ENCODE results near the gene BANF1. TPM values are rescaled to one million over a fixed set of nuclear protein-coding genes. Genes with fewer than 3 reads are reported as not detected.
"Not testable (repeated sequence)": the region's sequence is repeated elsewhere in the genome, so short reads cannot be mapped to it uniquely, and the experiment has no call there.

BANF1 gene
- polyA plus RNA-seq, 3 donors from 2014 or later, result 212 to 366 (median 295) TPM

GRCh38 chr11:66020212-66020611 lies 17.9 kb downstream of the BANF1 start:
- Mint-ChIP-seq H3K27ac (peak overlapping the region; percentile 61 to 91 (median 81)), H3K4me3 (peak overlapping the region; percentile 78 to 89 (median 85))

DNA sequence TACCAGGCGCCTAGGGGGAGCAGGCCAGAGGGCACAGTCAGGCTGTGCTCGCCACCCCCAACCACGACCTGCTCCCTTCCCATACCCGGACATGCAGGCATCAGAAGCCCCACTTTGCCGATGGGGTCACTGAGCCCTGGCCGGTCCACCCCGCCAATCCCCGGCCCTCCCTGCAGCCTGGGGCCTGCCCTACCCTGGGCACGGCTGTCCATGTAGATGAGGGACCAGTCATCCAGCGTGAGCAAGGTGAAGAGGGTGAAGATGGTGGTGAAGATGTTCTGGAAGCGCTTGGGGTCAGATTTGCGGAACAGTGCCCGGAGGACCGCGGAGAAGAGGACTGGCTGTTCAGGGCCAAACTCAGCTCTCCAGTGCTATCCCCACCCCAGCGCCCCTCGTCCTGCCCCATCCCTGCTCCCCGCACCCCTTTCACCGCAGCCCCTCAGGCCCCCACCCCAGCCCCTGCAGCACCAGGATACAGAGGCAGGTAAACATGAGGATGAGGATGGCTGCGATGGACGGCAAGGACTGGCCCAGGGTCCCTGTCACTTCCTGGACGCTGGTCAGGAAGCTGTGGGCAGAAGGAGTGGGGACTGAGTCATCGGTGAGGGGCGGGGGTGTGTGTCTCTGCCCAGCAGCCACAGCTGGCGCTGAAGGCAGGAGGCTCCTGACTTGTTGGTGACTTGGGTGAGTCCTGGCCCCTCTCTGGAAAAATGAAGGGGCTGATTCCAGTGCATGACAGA lies 18.5 kb downstream of the BANF1 start:
- Mint-ChIP-seq H3K9me3 (no peaks in the 10 kb centered on the region), H3K27me3 (ENCODE audit: low read depth in 3 of 3) (peaks cover 2 to 6% (median 4%) of the 10 kb centered on the region in 3 donors), H3K36me3 (no peaks in the 10 kb centered on the region), H3K27ac (peak overlapping the region; percentile 73 to 91 (median 86)), H3K4me1 (peaks cover 29 to 39% of the 10 kb centered on the region in 2 donors), H3K4me3 (peak overlapping the region; percentile 78 to 89 (median 85))
- peak; percentile 63 to 68 (median 65) for DNase-seq

More at GRCh38 chr11:66020212-66020611, 17.9 kb downstream of the BANF1 start:
- peaks cover 29 to 39% of the 10 kb centered on the region in 2 donors for H3K4me1 Mint-ChIP-seq
- H3K36me3 Mint-ChIP-seq, result no peaks in the 10 kb centered on the region
- no peaks in the 10 kb centered on the region for H3K9me3 Mint-ChIP-seq
- H3K27me3 Mint-ChIP-seq (ENCODE audit: low read depth in 3 of 3), result peaks cover 1 to 6% (median 2%) of the 10 kb centered on the region in 3 donors
- no peak for DNase-seq

DNA sequence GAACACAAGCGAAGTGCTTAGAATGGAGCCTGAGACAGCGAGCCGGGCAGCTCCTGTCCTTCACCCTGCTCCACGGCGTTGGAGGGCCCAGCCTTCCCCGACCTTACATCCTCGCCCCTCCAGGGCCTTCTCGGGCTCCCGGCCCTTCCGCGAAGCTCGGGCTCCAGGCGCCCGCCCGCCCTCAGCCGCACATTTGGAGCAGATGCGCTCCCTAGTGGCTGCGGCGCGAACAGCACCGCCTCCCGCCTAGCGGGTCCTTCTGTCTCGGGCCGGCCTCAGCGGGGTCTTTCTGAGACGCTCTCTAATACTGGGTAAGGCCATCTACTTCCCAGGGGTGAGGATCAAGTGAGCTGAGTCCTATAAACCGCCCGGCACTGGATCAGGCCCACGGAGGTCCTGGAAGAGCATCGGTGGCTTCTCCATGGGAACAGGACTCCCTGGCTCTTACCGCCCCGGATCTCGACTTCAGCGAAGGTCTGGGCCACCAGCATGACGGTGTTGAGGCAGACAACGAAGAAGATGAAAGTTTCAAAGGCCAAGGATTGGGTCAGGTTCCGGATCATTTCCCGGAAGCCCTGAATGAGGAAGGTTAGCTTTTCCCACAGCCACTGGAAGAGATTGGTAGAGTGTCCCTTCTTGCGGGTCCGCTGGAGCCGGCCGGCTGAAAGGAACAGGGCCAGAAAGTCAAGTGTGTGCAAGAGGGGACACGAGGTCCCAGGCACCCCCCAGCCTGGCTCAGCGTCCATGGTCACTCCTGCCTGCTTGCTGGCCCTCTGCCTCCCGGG lies 20.3 kb downstream of the BANF1 start:
- Mint-ChIP-seq H3K27ac (peak overlapping the region; percentile 13 to 85 (median 68)), H3K4me1 (peaks cover 29 to 38% of the 10 kb centered on the region in 2 donors), H3K27me3 (ENCODE audit: low read depth in 3 of 3) (peaks cover 2 to 6% (median 6%) of the 10 kb centered on the region in 3 donors), H3K36me3 (no peaks in the 10 kb centered on the region), H3K9me3 (no peaks in the 10 kb centered on the region), H3K4me3 (peak overlapping the region; percentile 51 to 89 (median 85))
- DNase-seq, result peak; percentile 73 to 79 (median 77)

GRCh38 chr11:66023186-66023440 lies 20.8 kb downstream of the BANF1 start:
- H3K4me1 Mint-ChIP-seq, result peaks cover 29 to 36% of the 10 kb centered on the region in 2 donors
- H3K27ac Mint-ChIP-seq; H3K9me3 Mint-ChIP-seq; H3K27me3 Mint-ChIP-seq (ENCODE audit: low read depth in 3 of 3); H3K36me3 Mint-ChIP-seq; DNase-seq: not testable (repeated sequence)
- peak overlapping the region in 1 of 5 donors; percentile 17 for H3K4me3 Mint-ChIP-seq

DNA sequence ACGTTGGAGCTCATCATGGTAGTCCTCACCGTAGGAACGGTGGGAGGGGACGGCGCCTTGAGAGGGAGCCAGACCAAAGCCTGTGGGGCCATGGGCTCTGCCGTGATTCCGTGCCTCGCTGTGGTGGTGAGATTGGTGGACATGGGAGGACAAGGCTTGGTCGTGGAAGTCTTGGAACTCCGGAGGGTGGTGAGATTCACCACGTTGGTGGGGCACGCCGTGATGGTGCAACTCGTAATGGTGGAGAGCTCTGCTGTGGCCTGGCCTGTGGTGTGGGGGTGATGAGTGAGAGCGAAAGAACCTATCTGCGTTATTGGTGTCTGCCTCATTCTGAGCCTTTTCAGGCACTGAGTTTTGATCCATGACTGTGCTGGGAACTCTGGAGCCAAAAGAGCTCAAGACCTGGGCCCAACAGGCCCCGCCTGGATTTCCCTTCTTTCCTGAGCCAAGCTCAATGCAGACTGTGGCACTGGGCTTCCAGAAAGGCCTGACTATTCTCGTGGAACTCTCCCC lies 23.8 kb downstream of the BANF1 start, which contains the start of gene CATSPER1:
CATSPER1 (minus strand) TSS at position 463 of the 513 bp plus-strand sequence; CDS start at position 363, 100 bp downstream.
- H3K4me3 Mint-ChIP-seq, result no peak within 1 kb of the TSS
- no peaks in the 10 kb centered on the region for H3K36me3 Mint-ChIP-seq
- H3K4me1 Mint-ChIP-seq, result peaks cover 18 to 20% of the 10 kb centered on the region in 2 donors
- H3K27me3 Mint-ChIP-seq (ENCODE audit: low read depth in 3 of 3), result peaks cover 2 to 5% (median 4%) of the 10 kb centered on the region in 3 donors
- no peak for DNase-seq
- H3K27ac Mint-ChIP-seq, result peak within 1 kb of the TSS in 1 of 6 donors; percentile 64
- H3K9me3 Mint-ChIP-seq, result no peaks in the 10 kb centered on the region

- peaks cover 6% of the 10 kb centered on the region in 3 donors for H3K27me3 Mint-ChIP-seq (ENCODE audit: low read depth in 3 of 3)
- H3K36me3 Mint-ChIP-seq, result no peaks in the 10 kb centered on the region
- H3K4me3 Mint-ChIP-seq, result no peak overlapping the region
- no peak overlapping the region for H3K27ac Mint-ChIP-seq
- no peaks in the 10 kb centered on the region for H3K9me3 Mint-ChIP-seq
- no peak for DNase-seq
- no peaks in the 10 kb centered on the region for H3K4me1 Mint-ChIP-seq
Observed at GRCh38 chr11:66032957-66033735, 30.8 kb downstream of the BANF1 start.

DNA sequence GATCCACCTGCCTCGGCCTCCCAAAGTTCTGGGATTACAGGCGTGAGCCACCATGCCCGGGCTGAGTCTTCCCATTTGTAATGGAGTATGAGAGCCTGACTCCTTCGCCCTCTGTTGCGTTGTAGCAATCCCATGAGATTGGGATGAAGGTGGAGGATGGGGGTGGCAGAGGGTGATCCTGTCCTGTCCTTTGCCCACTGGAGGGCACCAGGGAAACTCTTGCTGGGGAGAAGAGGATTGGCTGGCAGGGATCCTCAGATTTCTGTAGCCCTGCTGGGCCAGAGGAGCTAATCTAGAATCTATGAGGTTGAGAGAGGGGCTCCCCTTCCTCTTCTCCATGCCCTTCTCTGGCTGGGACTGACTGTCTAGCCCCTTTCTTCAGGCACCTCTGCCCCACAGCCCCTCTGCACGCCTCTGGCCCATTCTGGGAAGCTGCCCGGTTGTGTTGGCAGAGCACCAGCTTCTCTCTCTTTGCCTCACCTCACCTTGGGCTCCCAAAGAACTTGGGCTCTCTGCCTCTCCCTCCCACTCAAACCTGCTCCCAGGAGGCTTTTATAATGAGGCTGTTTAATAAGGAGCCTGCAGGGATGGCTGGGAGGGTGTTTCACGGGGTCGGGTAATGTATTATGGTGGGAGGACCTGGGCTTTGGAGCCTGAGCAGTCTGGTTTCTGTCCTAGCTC lies 33.5 kb downstream of the BANF1 start:
- Mint-ChIP-seq H3K4me1 (no peaks in the 10 kb centered on the region), H3K36me3 (no peaks in the 10 kb centered on the region)

GRCh38 chr11:66036334-66036710 lies 34.0 kb downstream of the BANF1 start:
- no peaks in the 10 kb centered on the region for H3K9me3 Mint-ChIP-seq
- H3K36me3 Mint-ChIP-seq, result no peaks in the 10 kb centered on the region
- no peak for DNase-seq
- H3K27ac Mint-ChIP-seq, result no peak overlapping the region
- H3K27me3 Mint-ChIP-seq (ENCODE audit: low read depth in 3 of 3), result peaks cover 5 to 6% (median 6%) of the 10 kb centered on the region in 3 donors
- no peak overlapping the region for H3K4me3 Mint-ChIP-seq
- H3K4me1 Mint-ChIP-seq, result no peaks in the 10 kb centered on the region

More for the DNA sequence above, 33.5 kb downstream of the BANF1 start:
- peaks cover 4 to 6% (median 6%) of the 10 kb centered on the region in 3 donors for H3K27me3 Mint-ChIP-seq (ENCODE audit: low read depth in 3 of 3)
- no peak for DNase-seq
- H3K9me3 Mint-ChIP-seq, result no peaks in the 10 kb centered on the region
- H3K4me3 Mint-ChIP-seq, result no peak overlapping the region
- H3K27ac Mint-ChIP-seq, result no peak overlapping the region

DNA sequence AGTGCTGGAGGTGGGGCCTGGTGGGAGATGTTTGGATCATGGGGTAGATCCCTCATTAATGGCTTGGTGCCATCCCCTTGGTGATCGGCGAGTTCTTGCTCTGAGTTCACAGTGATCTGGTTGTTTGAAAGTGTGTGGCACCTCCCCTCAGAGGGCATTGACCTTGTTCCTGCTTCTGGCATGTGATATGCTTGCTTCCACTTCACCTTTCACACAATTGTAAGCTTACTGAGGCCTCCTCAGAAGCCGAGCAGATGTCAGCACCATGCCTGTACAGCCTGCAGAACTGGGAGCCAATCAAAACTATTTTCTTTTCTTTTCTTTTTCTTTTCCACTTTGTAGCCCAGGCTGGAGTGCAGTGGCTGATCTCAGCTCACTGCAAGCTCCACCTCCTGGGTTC lies 35.0 kb downstream of the BANF1 start:
- H3K4me1 Mint-ChIP-seq, result no peaks in the 10 kb centered on the region
- peaks cover 5 to 6% (median 6%) of the 10 kb centered on the region in 3 donors for H3K27me3 Mint-ChIP-seq (ENCODE audit: low read depth in 3 of 3)
- no peak for DNase-seq
- H3K9me3 Mint-ChIP-seq, result no peaks in the 10 kb centered on the region
- no peak overlapping the region for H3K27ac Mint-ChIP-seq
- no peaks in the 10 kb centered on the region for H3K36me3 Mint-ChIP-seq
- no peak overlapping the region for H3K4me3 Mint-ChIP-seq

DNA sequence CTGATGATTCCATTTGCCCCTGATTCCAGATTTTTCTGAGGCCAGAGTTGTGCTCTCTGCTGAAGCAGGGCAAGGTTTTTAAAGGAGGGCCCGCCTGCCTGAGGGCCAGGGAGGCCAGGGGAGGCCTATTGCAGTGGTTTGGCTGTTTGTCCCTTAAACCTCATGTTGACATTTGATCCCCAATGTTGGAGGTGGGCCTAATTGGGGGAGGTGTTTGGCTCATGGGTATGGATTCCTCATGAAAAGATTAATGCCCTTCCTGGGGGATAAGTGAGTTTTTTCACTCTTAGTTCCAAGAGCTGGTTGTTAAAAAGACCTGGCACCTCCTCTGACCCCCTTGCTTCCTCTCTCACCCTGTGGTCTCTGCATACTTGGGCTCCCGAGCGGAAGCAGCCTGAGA lies 37.5 kb downstream of the BANF1 start:
- Mint-ChIP-seq H3K36me3 (no peaks in the 10 kb centered on the region), H3K9me3 (no peaks in the 10 kb centered on the region), H3K27ac (no peak overlapping the region), H3K27me3 (ENCODE audit: low read depth in 3 of 3) (peaks cover 2 to 6% (median 5%) of the 10 kb centered on the region in 3 donors), H3K4me3 (no peak overlapping the region), H3K4me1 (peaks cover 3 to 6% of the 10 kb centered on the region in 2 donors)
- DNase-seq, result no peak

DNA sequence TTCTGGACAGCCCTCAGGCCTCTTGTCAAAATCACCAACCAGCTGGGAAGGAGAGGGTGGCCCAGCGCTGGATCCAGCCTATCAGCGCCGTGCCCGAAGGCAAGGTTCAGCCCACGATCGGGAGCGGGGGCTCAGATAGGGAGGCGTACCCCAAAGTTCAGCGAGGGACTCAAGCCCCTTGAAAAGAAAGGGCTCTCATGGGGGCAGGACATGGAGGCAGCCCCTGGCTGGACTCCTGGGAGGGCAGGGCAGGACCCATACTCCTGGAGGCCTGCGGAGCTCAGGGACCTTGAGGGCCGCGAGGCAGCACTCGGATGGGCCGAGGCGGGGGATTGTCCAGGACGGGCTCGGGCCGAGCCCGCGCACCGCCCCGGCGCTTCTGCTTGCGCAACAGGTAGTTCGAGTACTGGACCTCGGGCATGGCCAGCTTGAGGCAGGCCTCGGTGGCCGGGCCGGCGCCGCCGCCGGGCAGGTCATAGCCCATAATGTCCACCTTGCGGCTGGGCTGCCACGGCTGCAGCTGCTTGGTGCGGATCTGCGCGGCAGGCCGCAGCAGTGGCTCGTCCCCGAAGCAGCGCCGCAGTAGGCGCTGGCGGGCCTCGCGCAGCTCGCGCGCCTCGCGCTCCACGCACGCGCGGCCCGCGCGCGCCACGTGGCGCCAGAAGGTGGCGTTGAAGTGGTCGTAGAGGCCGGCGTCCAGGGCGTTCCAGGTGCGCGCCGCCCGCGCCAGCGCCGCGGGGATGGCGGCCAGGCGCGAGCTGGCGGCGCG lies 40.1 kb downstream of the BANF1 start:
- H3K4me3 Mint-ChIP-seq, result no peak overlapping the region
- peaks cover 0 to 6% (median 5%) of the 10 kb centered on the region in 3 donors for H3K27me3 Mint-ChIP-seq (ENCODE audit: low read depth in 3 of 3)
- DNase-seq, result no peak
- no peaks in the 10 kb centered on the region for H3K36me3 Mint-ChIP-seq
- peaks cover 12 to 18% of the 10 kb centered on the region in 2 donors for H3K4me1 Mint-ChIP-seq
- no peaks in the 10 kb centered on the region for H3K9me3 Mint-ChIP-seq
- H3K27ac Mint-ChIP-seq, result no peak overlapping the region

- Mint-ChIP-seq H3K4me1 (peaks cover 12 to 18% of the 10 kb centered on the region in 2 donors), H3K9me3 (no peaks in the 10 kb centered on the region), H3K36me3 (no peaks in the 10 kb centered on the region), H3K4me3 (no peak overlapping the region), H3K27me3 (ENCODE audit: low read depth in 3 of 3) (peaks cover 0 to 9% (median 4%) of the 10 kb centered on the region in 3 donors), H3K27ac (no peak overlapping the region)
- no peak for DNase-seq
Observed at GRCh38 chr11:66042996-66043906, 40.9 kb downstream of the BANF1 start.

Measured in immature natural killer cell (primary cell).